ENCODE data around the gene SHLD3. TPM values are rescaled to one million over a fixed set of nuclear protein-coding genes. Genes with fewer than 3 reads are reported as not detected.

SHLD3 gene
- total and polyA plus RNA-seq, 12 donors = 1.0 to 11.7 (median 3.0) TPM

DNA sequence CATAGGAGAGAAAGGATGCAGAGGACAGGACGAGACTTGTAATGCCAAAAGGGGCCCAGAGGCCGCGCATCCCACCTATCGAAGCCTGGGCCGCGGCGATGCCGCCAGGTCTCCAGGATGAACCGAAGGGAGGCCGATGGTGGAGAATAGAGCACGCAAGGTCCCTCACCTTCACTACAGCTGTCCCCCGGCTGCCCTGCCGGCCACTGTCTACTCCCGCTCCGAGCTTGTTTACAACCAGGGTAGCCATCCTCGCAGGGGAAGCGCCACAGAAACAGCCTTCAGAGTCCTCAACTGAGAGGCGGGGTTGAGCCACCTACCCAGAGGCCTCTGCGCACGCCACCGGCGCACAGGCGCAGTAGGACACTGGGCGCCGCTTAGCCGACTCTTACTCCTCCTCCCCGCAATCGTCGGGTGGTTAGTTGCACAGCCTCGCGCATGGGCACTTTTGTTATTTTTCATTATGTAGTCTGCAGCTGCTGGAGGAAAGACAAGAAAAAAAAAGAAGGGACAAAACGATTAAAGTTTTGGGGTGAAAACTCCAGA, 729 bp upstream of the SHLD3 start, which contains the start of gene TRIM23:
TRIM23 (minus strand) TSS at position 309 of the 546 bp plus-strand sequence; CDS start at position 250, 59 bp downstream.
- peak; percentile 91 to 96 (median 93) for DNase-seq
- 0 to 1% (median 0%) methylated on average over 23 to 32 of the region's 32 CpGs for WGBS, 4 donors
- Histone ChIP-seq H3K4me1 (replicated peaks in 1 of 2) (peaks cover 14 to 40% of the 10 kb centered on the region in 2 donors), H3K9me3 (replicated peaks in 1 of 3) (no peaks in the 10 kb centered on the region), H3K4me3 (peak within 1 kb of the TSS; percentile 60 to 93 (median 84)), H3K36me3 (replicated peaks in 1 of 2) (peaks cover 0 to 4% of the 10 kb centered on the region in 2 donors), H3K27me3 (no peaks in the 10 kb centered on the region), H3K27ac (peak within 1 kb of the TSS; percentile 75 to 90 (median 79))
- peak; percentile 28 to 51 for TF ChIP-seq POLR2A (IDR thresholded peaks at IDR 0.05)
- peak in 2 of 6 experiments; percentile 2 to 11 for TF ChIP-seq CTCF (IDR thresholded peaks at IDR 0.05)
- intact Hi-C loops (cut with DNase I) = no loop called here

DNA sequence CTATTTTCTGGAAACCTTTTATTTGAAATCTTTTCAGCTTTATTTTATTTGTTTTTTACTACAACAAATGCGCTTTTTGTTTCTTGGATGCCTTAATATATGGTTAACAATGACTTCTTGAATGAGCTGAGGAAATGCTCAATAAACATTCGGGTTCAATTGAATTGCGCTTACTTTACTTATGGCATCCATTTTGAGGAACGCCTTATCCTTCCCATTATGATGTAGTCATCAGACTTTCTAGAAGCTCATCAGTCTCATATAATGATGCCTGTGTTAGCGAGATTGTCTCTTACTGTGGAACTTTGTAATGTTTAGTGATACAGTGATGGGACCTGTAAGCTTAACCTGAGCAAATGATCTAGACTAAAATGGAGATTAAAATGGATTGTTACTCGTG, 916 bp downstream of the SHLD3 start:
- Histone ChIP-seq H3K9me3 (replicated peaks in 1 of 3) (no peaks in the 10 kb centered on the region), H3K4me1 (replicated peaks in 1 of 2) (peaks cover 14 to 34% of the 10 kb centered on the region in 2 donors), H3K27ac (peak overlapping the region in 2 of 5 donors; percentile 75 to 84), H3K27me3 (no peaks in the 10 kb centered on the region), H3K36me3 (replicated peaks in 1 of 2) (no peaks in the 10 kb centered on the region), H3K4me3 (peak overlapping the region in 2 of 4 donors; percentile 78 to 90)
- TF ChIP-seq CTCF (IDR thresholded peaks at IDR 0.05) (no peak), POLR2A (IDR thresholded peaks at IDR 0.05) (no peak)
- WGBS, 4 donors = 60 to 66% (median 62%) methylated on average over 6 of the region's 6 CpGs
- intact Hi-C loops (cut with DNase I) = no loop called here
- no peak for DNase-seq

DNA sequence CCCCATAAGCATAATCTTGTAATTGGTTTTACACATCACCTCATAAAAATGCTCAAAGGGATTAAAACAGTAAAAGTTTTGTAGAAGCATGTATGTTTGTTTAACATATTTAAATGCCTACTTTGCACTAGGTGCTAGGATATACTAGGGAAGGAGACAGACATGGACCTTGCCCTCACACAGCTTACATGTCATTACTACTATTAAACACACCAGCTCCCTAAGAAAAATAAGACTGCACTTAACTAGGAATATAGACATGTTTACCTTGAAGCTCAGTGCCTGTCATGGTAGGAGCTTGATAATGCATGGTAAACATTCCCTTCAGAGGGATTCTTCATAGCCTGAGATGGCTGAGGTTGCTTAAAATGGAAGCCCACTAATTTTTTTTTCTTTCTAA, 6.2 kb downstream of the SHLD3 start:
- no peaks in the 10 kb centered on the region for H3K27me3 ChIP-seq
- no peak for DNase-seq
- H3K27ac ChIP-seq = no peak overlapping the region
- no peaks in the 10 kb centered on the region for H3K9me3 ChIP-seq (replicated peaks in 1 of 3)
- H3K4me3 ChIP-seq = no peak overlapping the region
- peaks cover under 1 to 3% of the 10 kb centered on the region in 2 donors for H3K4me1 ChIP-seq (replicated peaks in 1 of 2)
- intact Hi-C loops (cut with DNase I) = no loop called here
- H3K36me3 ChIP-seq (replicated peaks in 1 of 2) = peaks cover 0 to 1% of the 10 kb centered on the region in 2 donors
- TF ChIP-seq POLR2A (IDR thresholded peaks at IDR 0.05) (no peak), CTCF (IDR thresholded peaks at IDR 0.05) (no peak)

DNA sequence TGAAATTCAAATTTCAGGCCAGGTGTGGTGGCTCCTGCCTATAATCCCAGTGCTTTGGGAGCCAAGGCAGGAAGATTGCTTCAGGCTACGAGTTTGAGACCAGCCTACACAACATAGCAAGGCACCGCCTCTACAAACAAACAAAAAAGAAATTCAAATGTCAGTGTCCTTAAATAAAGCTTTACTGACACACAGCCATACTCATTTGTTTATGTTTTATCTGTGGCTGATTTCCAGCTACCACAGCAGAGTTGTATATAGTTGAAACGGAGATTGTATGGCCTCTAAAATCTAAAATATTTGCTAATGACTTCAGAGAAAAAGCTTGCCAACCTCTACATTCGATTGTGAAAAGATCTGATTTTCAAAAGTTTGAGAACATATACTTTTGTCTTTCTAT, 15.4 kb downstream of the SHLD3 start:
- Histone ChIP-seq H3K27me3 (no peaks in the 10 kb centered on the region), H3K27ac (no peak overlapping the region), H3K4me3 (no peak overlapping the region), H3K9me3 (replicated peaks in 1 of 3) (no peaks in the 10 kb centered on the region), H3K4me1 (replicated peaks in 1 of 2) (no peaks in the 10 kb centered on the region), H3K36me3 (replicated peaks in 1 of 2) (peaks cover 0 to 47% of the 10 kb centered on the region in 2 donors)
- no peak for DNase-seq
- intact Hi-C loops (cut with DNase I) = no loop called here
- TF ChIP-seq POLR2A (IDR thresholded peaks at IDR 0.05) (no peak), CTCF (IDR thresholded peaks at IDR 0.05) (no peak)
- WGBS, 4 donors = 96 to 99% (median 97%) methylated on average over 4 of the region's 4 CpGs
